NCI-H187 (cell line): Measurements from ENCODE around the gene KRIT1.
"Not testable (repeated sequence)": the region's sequence is repeated elsewhere in the genome, so short reads cannot be mapped to it uniquely, and the experiment has no call there.

Source experiments
- DNase-seq, 2 experiments: peaks; one replicate each; lab custom pipeline; 2025; lab: John Stamatoyannopoulos, UW

Gene KRIT1

DNA sequence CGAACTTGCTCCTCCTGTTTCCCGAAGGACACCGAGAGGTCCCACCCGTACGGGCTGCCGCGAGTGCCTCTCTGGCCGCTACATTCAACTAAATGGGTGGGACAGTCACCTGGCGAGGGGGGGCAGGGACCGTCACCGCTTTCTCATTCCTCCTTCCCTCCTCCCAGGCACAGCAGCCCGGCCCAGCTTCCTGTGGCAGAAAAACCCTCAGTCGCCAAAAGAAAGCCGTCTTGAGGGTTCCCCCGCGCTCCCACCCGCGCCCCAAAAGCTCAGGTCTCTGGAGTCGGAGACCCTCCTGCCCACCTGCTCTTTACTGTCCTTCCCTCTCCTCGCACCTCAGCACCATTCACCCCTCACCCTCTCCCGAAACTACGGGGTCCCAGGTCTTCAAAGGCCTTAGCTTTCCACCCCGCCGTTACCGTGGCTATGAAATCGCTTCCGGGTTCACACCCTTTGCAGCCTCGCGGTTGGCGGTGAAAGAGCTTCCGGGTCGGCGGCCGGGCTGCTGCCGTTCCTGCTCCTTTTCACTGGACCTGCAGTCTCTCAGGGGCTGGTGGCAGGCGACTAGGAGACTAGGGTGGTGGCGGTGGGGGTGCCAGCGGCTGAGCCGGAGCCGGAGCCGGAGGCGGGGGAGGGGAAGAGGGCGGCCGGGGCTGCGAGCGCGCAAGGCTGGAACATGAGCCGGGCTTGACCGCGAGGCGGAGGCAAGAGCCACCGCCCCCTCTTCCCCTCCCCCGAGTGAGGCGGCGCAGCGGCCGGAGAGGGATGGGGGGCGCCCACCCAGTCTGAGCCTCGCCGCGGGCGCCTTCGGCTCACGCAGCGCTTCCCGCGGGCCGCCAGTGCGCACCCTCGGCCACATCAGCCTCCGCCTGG lies at the start of gene KRIT1, which contains the start of gene ANKIB1:
KRIT1 (minus strand) TSS at position 428 of the 873 bp plus-strand sequence. CDS start 3,779 bp downstream, outside the sequence.
ANKIB1 (plus strand) TSS at position 488 of the 873 bp plus-strand sequence. CDS start 49,005 bp downstream, outside the sequence.
- DNase-seq, result peak; percentile 83 to 88

DNA sequence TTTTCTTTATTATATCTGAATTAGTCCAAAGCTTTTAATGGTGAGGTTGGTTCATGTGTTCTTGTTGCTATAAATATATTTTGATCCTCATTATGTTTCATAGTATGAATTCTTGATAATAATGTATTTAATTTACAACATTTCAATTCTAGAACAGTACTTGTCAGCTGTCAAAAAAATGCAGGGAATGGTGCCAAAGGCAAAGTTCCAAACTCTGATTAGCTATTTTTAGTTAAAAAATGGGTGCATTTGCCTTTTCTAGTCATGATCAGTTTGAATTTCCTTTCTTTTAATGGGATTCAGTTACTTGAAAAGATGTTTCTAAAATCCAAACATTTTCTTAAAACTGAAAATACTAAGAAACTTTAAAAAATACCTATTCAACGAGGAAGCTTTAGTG lies 49.7 kb upstream of the KRIT1 start:
- DNase-seq, result no peak

DNA sequence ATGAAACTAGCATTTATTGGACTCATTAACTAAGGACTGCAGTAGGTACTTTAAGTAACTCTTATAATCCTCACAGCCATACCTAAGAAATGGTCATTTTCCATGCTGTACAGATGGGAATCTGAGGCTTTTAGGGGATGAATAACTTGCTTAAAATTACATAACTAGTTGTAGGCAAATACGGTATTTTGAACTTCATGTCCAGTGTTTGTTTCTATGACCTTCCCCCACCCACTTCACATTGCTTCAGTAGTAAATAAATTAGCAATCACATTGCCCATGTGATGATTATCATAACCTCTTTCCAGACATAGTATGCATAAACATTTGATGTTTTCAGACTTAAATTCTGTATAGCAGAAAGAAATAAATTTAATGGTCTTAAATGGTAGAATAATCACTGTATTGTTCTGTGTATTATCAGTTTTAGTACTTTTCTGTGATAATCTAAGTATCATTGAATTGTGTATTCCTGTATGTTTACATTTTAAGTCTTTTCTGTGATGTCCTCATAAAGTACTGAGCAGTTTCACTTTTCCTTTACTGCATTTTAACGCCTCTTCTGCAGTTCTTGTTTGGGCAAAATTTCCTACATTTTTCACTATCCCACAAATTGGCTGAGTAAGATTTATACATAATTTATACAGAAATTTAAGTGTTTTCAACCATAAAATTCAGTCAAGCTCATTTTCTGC lies 48.3 kb upstream of the KRIT1 start:
- DNase-seq, result no peak

DNA sequence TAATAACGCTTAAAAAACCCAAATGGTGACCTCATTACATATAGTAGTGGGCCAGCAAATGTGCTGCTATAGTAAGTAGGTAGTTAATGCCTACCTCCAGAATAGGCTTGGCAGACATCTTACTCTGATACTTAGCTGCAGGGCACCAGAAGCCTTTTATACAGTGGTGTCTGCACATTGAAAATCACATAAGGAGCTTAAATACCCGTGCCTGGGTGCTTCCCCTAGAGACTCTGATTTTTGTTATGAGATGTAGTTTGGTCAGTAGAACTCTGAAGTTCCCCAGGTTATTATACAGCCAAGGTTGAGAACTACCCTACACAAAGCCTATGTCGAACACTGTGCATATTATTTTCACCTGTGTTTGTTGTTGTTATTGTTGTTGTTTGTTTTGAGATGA lies 47.3 kb upstream of the KRIT1 start:
- no peak for DNase-seq

DNA sequence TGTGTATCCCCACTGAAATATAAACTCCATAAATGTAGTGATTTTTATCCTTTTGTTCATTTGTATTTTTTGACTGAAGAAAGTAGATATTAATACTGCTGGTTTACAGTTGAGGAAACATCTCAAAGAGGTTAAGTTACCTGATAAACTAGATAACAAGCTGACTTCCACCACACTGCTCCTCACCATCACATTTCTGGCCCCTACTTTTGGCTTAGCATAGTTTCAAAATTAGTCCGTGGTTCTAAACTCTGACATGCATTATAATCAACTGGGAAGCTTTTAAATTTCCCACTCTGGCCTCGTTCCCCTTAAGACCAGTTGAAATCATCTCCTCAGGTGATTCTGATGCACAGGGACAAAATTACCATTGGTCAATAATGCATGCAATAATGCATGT lies 43.6 kb upstream of the KRIT1 start:
- no peak for DNase-seq

DNA sequence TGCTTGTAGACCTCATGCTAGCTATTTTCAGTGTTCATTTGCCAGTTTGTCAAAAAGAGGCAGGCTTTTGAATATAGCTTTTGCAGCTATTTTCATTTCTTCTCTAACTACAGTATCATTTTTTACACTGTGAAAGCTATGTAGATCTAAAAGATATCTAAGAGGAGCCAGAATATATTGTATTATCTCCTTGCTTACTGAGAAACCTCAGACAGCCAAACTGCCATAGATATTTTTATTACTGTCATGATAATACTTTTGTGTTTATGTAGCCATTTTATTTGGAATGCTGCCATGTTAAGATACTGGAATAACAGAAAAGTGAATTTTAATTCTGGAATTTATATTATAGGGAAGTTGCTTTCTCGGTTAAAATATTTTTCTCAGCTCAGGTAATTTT lies 37.2 kb upstream of the KRIT1 start:
- DNase-seq, result no peak

DNA sequence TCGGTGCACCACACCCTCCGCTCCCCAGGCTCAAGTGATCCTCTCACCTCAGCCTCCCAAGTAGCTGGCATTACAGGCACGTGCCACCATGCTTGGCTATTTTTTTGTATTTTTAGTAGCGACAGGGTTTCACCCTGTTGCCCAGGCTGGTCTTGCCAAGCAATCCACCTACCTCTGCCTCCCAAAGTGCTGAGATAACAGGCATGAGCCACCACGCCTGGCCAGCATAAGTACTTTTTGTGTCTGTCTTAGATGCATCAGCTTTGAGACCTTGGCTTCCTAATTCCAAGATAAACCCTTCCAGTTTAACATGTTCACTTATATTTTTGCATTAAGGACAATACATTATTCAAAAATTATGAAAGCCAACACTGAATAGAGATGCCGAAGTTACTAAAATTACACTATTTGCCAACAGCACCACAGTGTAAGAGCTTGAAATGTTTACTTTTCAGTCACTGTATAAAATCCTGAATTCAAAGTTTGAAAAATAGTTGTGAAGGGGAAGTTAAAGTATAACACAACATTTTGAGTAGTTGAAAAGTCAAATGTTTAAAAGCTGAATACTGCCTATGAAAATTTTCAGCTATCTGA lies 36.6 kb upstream of the KRIT1 start:
- no peak for DNase-seq

DNA sequence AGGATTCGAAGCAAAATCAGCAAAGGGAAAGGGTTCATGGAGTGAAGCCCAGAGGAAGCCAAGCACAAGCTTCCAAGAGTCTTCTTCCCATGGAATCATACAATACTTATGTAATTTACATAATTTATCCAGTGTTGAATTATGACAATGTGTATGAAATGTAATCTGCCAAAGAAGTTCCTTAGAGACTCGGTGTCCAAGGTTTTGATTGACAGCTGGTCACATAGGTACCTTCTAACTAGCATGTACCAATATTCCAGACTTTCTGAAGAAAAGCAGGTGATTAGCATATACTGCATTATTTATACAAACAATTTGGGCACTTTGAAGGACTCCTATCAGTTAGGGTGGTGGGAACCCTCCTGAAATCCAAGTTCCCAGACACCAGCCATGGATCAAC lies 35.3 kb upstream of the KRIT1 start:
- no peak for DNase-seq

DNA sequence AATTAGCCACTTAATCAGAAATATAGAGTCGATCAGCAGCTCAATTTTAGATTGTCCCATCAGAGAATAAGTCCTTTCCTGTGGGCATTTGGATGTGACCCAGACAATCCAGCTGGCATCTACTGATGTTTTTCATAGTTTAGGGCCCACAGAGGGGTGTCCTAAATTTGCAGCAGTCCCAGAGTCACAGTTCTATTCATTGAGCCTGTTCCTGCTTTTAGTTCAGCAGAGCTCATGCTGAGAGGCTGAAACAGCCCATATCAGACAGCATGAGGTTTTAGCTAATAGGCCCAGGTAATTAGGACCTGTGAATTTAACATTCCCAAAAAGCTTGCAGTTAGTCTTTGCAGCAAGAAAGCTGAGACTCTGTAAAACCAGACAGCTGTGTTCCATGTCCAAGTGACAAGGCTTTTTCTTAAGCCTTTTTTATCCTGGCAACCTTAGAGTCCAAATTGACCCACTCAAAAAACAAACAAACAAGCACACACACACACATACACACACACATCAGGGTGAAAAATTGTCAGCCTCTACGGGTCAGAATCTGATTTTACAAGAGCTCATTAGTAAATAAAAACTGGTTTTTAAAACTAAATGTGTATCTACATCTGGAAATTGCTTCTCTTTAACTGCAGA lies 33.8 kb upstream of the KRIT1 start:
- DNase-seq, result no peak

DNA sequence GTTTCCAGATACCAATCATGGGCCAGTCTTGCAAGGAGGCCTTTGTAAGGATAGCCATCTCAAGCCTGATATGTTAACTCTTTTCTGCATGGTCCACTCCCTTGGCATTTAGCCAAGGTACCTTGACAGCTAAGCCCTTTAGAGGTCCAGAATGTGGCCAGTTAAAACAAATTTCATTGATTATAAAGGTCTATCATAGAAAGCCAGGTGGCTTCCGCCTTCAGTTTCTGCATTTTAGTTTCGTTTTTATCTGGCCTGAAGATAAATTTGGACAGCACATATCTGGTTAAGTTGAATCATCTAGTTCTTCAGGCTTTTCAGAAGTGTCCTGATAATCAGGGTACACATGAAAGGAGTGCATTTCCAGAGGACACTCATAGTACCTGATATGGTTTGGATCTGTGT lies 30.7 kb upstream of the KRIT1 start:
- no peak for DNase-seq

DNA sequence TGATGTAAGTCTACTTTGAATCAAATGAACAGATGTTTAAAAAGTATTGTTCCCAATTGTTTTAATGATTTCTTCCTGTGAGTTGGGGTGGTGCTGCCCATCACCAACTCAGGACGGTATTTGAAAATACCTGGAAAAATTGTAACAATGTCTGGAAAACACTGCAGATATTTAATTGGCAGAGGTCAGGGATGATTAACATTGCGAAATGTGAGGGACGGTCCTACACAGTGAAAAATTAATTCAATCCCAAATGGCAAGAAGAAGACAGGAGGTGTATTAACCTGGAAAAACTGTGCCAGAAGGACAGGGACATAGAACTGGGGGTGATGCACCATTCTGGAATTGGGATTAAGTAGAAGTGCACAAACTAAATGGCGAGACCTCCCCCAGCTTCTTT lies 29.6 kb upstream of the KRIT1 start:
- no peak for DNase-seq

DNA sequence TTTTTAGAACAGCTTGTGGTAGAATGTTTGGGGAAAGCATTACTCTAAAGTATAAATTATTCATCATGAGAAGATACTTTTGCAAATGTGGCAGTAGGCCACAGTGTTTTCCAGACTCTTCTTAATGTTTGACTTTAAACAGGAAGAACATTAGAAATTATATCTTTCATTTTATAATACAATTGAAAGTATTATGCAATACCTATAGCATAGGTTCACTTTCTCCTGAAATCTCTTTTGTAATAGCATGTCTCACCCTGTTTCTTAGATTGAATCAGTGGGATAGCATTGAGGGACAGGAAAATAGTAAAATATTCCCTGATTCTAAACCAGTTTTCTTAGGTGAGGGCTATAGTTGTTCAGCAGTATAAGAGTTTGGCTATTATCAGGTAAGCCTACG lies 23.2 kb upstream of the KRIT1 start:
- DNase-seq, result no peak

DNA sequence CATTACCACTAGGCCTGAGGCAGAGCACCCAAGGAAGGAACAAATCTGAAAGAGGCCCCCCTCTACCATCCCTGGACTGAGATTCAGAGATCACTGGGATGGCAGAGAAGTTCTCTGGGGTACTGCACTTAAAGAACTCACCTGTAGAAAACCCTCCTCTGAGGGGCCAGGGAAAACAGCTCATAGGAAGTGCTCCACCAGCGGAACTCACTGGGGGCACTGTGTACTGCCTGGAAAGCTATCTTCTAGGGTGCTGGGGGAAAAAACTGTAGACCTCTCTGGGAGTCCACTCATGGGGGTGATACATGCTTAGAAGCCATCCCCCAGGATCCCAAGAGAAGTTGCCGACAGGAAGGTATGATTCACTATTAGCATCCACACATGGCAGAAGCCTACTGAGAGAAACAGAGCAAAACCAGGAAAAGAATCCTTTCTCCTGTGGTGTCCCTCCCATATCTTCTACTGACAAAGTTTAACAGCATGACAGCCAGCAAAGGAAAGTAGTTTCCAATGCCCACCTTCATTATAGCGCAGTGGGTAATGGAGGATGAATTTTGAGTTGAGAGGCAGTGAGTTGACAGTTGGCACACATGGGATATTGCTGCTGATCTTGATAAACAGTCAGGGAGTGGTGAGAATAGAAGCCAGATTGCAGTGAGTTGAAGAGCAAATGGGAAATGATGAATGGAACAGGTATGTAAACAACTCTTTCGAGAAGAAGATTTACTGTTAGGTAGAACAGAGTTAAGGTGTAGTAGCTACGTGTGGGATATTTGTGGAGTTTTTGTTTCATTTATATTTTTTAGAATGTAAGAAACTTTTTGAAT lies 20.9 kb upstream of the KRIT1 start:
- DNase-seq, result no peak

DNA sequence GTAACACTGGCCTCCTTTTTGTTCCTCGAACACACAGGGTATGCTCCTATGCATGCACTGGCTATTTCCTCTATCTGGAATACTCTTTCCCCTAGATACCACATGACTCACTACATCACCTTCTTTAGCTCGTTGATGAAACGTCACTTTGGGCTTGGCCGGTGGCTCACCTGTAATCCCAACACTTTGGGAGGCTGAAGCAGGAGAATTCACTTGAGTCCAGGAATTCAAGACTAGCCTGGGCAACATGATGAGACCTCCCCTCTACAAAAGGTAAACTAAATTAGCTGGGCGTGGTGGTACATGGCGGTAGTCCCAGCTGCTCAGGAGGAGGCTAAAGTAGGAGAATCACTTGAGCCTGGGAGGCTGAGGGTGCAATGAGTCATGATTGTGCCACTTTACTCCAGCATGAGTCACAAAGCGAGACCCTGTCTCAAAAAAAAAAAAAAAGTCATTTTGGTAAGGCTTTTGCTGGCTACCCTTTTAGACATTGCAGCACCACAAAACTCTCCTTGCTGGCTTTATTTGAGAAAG lies 14.6 kb upstream of the KRIT1 start:
- DNase-seq, result no peak

DNA sequence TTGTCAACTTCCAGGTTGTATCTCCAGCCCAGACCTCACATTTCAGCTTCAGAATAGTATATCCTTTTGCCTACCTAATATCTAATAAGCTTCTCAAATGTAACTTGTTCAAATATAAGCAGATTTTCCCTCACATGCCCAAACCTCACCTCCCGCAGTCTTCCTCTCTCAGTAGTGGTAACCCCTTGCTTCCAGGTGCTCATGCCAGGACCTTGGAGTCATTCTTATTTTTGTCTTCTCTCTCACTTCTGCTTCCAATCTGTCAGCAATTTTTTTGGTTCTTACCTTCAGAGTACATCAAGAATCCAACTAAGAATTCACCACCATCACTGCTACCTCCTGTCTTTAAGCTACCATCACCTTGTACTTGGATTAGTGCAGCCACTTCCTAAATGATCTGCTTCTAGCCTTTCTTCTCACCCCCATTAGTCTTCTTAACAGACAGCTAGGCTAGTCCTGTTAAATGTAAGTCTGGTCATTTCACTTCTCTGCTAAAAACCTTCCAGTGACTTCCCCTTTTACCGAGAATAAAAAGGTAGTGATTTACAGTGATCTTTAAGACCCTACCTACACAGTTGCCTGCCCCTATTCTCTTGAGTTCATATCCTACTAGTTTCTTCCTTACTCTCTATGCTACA lies 14.0 kb upstream of the KRIT1 start:
- no peak for DNase-seq

DNA sequence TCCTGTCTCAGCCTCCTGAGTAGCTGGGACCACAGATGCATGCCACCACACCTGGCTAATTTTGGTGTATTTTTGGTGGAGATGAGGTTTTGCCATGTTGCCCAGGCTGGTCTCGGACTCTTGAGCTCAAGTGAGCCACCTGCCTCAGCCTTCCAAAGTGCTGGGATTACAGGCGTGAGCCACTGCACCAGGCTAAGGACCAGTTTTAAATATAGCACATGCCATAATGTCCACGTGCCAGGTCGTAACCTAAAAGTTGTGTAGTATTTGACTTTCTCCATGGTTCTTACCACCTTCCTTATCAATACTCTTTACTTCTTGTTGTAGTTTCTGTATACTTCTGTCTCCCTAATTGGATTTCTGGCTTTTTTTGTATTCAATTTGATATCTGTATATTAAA lies 13.3 kb upstream of the KRIT1 start:
- no peak for DNase-seq

DNA sequence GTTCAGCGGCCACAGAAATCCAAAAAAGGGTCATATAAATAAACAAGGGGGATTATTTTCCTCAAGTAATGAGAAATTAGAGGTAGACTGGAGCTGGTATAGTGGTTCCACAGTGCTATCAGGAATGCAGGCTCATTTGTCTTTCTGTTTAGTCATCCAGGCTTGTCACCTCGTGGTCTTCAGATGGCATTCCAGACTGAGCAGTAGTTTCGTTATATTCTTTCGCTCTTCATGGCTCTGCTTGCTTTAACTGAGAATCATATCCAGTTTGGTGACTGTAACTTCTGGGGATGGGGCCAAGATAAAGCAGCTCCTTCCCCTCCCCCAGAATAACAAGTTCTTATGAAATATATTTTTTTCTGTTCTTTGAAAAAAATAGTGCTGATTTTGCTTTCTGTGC lies 9.6 kb upstream of the KRIT1 start:
- DNase-seq, result no peak

DNA sequence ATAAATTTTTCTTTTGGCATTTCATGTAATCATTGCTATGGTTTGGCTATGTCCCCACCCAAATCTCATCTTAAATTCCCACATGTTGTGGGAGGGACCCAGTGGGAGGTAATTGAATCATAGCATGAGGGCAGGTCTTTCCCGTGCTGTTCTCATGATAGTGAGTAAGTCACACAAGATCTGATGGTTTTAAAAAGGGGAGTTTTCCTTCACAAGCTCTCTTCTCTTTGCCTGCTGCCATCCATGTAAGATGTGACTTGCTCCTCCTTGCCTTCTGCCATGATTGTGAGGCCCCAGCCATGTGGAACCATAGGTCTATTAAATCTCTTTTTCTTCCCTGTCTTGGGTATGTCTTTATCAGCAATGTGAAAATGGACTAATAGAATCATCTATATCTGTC lies 9.1 kb upstream of the KRIT1 start:
- not testable (repeated sequence) for DNase-seq

DNA sequence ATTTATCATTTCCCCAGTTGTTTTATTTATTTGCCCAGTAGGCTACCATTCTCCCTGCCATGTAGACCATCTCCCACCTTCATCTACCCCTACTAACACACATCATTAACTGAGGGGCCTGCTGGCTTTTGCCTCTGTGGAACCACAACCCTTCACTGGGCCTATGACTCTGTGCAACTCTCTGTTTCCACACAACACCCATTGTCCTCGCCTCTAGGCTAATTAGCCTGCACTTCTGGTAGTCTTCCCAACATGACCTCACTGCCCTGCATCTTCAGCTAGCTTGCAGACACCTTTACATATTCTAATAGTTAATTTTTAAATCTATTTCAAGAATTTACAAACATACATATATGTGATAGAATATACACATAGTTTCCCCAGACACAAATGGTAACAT lies 7.5 kb upstream of the KRIT1 start:
- DNase-seq, result no peak

DNA sequence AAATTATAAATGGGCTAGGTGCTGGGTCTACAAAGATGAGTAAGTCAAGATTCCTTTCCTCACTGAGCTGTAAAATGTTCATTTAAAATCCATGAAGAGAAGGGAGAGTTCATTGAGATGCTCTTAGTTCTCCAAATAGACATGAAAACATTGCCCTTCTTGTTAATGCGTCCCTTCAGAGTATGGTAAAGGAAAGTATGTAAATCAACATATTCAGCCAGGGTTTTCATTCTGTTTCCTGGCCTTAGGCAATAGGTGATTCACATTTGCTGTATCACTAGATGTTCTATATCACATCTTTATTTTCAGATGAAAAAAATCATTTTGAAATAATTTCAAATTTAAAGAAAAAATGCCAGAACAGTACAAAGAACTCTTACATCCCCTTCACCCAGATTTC lies 5.5 kb upstream of the KRIT1 start:
- DNase-seq, result no peak

DNA sequence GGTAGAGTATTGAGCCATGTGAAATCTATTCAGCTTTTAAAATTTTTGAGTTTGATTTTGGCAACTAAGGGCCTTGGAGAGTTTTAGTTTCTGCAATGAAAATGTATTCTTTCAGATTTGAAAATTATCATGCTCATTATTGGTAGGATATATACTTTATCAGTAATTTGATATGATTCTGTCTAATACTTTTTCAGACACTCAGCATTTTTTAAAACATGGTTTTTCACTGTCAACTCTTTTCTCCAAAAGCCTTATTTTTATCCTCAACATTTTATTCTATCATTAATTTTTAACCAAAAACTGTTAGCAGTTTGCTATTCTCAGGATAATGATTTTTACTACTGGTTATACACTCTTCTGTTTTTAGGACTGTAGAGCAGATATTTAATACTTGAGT lies 4.9 kb upstream of the KRIT1 start:
- no peak for DNase-seq
